ES-I3 (cell line): ENCODE results near the gene SYMPK.

Experiments
- H3K36me3 ChIP-seq: 2 replicates; pipeline ENCODE4 v1.6.1; 2013; ENCODE audit warnings: mild to moderate bottlenecking, low read length, control low read depth, moderate library complexity; ENCODE audit not compliant: insufficient read depth
- H3K4me1 ChIP-seq: 2 replicates; pipeline ENCODE4 v1.6.1; 2013; ENCODE audit warnings: mild to moderate bottlenecking, control low read depth, low read length; ENCODE audit not compliant: insufficient read depth
- H3K9ac ChIP-seq: 2 replicates; pipeline ENCODE4 v1.6.1; 2013; ENCODE audit warnings: low read depth, mild to moderate bottlenecking, low read length, moderate library complexity
- H3K9me3 ChIP-seq: 2 replicates; pipeline ENCODE4 v1.6.1; 2013; ENCODE audit warnings: mild to moderate bottlenecking, low read length, moderate library complexity; ENCODE audit not compliant: control insufficient read depth, insufficient read depth

SYMPK gene

DNA sequence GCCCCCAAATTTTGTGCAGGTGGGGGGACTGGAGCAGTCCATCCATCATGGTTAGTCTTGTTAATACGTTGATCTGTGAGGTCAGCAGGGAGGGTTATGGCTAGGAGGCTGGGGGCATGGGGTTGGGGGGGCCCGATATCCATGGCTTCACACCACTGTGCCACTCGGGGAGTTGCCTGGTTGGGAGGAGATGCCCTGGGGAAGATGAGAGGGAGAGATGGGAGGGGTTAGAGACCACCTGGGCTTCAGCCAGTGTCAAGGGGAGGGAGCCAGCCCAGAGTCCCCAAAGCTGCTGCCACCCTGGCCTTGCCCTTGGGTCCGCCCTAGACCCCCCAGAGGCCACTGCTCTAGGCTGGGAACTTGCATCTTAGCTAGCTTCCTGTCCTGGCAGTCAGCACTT lies 78.9 kb downstream of the SYMPK start:
- Histone ChIP-seq H3K9me3 (no peaks in the 10 kb centered on the region), H3K9ac (no peak overlapping the region), H3K36me3 (peaks cover 2% of the 10 kb centered on the region; the same call in 1 of the 2 replicates), H3K4me1 (peaks cover 27% of the 10 kb centered on the region)

DNA sequence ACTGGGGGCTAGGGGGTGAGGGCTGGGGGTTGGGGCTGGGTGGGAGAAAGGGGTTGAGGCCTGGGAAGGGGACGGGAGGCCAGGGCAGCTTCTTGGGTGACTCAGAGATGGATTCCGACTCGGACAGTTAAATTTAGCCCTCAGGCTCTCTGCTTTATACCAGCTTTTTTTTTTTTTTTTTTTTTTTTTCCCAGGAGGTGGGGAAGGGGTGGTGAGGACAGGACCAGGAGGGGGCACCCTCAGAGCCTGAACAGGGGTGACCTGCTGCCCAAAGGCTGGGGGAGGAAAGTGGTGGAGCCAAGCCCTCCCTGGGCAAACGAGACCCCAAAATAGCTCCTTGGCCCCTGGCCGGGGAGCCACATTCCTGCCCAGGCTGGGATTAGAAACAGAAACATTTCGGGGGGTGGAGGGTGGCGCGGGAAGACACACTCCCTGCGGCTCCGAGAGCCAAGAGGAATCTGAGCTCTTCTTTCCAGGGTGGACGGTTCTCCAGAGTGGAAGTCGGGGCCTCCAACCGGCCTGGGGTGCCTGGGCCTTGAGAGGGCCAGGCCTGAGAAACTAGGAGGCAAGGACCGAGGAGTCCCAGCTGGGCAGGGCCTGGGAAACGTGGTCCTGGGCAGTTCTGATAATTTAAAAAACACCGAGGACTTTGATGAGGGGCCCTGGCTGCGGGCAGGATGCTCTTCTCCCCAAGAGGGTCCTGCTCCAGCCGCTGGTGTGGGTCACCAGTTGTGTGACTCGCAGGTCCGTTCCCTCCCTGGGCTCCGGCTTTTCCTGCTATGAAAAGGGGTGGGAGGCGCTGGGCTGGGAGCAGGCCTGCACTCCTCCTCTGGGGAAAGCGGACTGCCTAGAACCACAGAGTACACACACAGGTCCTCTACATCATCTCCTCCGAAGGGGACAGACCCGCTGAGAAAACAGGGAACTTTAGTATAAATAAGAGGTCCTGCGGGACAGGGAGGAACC lies 79.8 kb downstream of the SYMPK start:
- Histone ChIP-seq H3K4me1 (peaks cover 30% of the 10 kb centered on the region), H3K9me3 (no peaks in the 10 kb centered on the region), H3K9ac (peak overlapping the region; percentile 7; the same call in 1 of the 2 replicates), H3K36me3 (no peaks in the 10 kb centered on the region)

DNA sequence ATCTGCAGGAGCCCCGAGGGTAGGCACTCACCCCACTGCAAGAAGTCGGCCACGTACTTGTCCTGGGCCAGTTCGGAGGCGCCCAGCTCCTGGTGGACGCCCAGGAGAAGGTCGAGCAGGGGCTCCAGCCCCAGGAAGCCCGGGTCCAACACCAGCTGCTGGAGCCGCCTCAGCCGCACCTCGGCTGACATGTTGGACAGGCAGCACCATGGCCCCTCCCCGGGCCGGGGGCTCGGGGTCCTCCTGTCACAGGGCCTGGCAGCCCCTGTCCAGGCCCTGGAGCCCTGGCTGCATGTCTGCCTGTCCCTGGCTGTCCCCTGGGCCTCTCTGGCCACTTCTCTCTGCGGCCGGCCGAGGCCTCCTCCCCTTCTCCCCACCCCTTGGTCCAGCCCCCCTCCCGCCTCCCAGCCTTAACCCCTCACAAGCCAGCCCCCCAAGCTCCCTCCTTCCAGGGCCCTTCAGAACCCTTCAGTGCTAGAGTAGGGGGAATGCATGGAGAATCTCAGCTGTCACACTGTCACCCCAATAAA lies 80.7 kb downstream of the SYMPK start, which contains the start of gene DMPK:
DMPK (minus strand) TSS at position 329 of the 530 bp plus-strand sequence; CDS start at position 191, 138 bp downstream.
- Histone ChIP-seq H3K36me3 (no peaks in the 10 kb centered on the region), H3K9ac (peak within 1 kb of the TSS; percentile 27; the same call in 1 of the 2 replicates), H3K9me3 (no peaks in the 10 kb centered on the region), H3K4me1 (peaks cover 30% of the 10 kb centered on the region)

DNA sequence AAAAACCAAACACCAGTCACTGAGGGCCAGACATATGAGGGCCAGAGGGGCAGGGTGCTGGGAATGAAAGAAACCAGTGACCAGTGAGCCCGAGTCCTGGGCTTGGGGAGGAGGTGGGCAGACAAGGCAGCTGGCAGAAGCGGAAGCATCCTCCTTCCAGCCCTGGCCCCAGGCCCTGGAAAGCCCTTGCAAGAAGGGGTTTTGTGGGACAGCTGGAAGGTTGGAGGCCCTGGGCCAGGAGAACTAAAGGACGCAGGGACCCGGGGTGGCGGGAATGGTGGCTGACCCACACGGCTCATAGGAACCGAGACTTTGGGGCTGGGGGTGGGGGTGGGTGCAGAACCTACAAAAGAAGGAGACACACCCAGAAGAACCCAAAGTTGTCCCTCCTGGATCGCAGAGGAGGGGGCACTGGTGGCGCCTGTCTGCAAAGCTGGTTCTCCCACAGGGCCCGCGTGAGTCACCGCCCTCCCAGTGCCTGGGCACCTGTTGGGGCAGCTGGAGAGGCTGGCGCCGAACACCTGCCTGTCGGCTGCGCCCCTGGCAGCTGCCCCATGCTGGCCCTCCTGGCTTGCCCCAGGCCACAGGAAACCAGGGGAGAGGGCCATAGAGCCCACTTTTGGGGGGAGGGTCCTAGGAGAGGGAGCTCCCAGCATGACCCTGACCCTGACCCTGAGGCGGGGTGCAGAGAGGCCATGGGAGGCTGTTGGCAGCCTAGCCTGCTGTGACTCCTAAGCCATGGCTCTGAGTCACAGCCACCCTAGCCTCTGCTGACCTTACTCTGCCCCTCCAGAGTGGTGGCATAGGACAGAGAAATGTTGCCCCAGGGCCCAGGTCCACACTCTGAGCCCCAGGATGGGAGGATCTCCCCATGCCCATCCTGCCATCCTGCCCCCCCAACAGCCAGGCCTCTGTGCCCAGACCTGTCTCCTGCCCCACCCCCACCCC lies 81.5 kb downstream of the SYMPK start:
- peak overlapping the region; percentile 27; the same call in 1 of the 2 replicates for H3K9ac ChIP-seq

DNA sequence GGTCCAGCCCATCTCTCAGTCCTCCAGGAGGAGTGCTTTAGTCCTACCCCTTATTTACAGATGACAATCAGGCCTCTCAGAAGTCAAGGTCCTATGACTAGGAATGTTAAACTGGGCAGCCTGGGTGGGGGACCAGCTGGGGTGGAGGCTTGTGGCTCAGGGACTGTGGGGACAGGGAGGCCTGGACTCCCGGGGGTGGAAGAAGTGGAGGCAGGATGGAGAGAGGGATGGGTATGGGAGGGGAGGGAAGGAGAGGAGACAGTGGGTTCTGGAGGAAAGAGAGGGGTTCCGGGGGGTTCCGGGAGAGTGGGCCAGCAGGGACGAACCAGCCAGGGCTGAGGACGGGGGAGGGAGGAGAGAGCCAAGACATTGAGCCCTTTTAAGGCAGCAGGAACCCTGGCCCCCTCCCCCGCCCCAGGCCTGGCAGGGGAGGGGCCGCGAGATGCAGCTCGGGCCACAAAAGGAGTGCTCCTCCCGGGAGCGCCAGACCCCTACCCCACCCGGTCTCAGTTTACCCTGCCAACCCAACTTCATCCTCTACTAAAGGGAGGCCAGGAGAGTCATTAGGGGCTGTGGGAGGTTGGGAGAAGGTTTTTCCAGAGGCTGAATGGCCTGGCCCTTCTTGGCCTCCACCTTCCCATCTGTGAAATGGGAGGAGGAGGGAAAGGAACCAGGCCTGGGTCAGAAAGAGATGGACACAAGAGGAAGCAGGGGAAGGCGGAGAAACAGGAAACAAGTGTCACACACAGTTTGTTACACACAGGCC lies 82.3 kb downstream of the SYMPK start:
- H3K36me3 ChIP-seq = no peaks in the 10 kb centered on the region; the same call in 1 of the 2 replicates
- peaks cover 30% of the 10 kb centered on the region for H3K4me1 ChIP-seq
- H3K9ac ChIP-seq = no peak overlapping the region; the same call in 1 of the 2 replicates
- no peaks in the 10 kb centered on the region for H3K9me3 ChIP-seq

More for the DNA sequence above, 81.5 kb downstream of the SYMPK start:
- H3K36me3 ChIP-seq = no peaks in the 10 kb centered on the region; the same call in 1 of the 2 replicates
- H3K4me1 ChIP-seq = peaks cover 30% of the 10 kb centered on the region
- H3K9me3 ChIP-seq = no peaks in the 10 kb centered on the region

DNA sequence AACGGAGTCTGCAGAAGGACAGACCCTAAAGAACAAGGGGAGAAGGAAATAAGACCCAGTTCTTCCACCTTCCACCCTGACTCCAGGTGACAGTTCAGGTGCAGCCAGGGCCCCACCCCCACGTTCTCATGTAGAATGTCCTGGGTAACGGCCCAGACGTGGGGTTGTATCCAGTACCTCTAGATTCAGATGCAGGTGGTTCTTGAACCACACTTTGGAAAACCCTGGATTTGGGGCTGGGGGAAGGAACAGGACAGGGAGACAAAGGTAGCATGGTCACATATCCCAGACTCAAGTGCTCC lies 82.8 kb downstream of the SYMPK start:
- H3K4me1 ChIP-seq = peaks cover 30% of the 10 kb centered on the region
- H3K9ac ChIP-seq = peak overlapping the region; percentile 44; the same call in 1 of the 2 replicates
- H3K9me3 ChIP-seq = no peaks in the 10 kb centered on the region
- no peaks in the 10 kb centered on the region; the same call in 1 of the 2 replicates for H3K36me3 ChIP-seq

DNA sequence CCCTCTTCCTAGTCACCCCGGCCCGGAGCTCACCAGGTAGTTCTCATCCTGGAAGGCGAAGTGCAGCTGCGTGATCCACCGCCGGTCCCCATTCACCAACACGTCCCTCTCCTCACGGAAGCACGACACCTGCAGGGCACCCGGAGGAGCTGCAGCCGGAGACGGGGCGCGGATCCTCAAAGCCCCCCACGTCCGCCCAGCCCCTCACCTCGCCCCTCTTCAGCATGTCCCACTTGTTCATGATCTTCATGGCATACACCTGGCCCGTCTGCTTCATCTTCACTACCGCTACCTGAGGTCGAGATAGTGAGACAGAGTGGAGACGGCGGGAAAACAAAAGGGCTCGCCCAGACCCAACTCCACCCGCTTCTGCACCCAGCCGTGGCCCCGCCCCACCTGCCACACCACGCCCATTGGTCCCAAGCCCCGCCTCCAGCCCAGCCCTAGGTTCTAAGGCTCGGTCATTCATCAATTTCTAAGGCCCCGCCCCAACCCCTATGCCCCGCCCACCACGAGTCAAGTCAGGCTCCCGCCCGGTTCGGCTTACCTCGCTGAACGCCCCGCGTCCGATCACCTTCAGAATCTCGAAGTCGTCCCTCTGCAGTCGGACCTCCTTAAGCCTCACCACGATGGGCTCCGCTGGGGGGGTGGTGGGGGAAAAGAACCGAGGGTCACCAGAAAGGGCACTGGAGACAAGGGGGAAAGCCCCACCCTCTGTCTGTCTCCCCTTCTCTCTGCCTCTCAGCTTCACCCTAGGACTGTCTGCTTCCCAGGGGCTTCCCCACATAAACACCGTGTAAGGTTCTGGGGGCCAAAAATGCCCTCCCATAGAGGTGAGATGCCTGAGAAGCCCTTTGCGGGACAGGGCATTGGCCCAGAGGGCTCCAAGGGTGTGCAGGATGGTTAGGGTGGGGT lies 83.5 kb downstream of the SYMPK start:
- Histone ChIP-seq H3K4me1 (peaks cover 28% of the 10 kb centered on the region), H3K9me3 (no peaks in the 10 kb centered on the region), H3K36me3 (no peaks in the 10 kb centered on the region; the same call in 1 of the 2 replicates), H3K9ac (peak overlapping the region; percentile 56)

DNA sequence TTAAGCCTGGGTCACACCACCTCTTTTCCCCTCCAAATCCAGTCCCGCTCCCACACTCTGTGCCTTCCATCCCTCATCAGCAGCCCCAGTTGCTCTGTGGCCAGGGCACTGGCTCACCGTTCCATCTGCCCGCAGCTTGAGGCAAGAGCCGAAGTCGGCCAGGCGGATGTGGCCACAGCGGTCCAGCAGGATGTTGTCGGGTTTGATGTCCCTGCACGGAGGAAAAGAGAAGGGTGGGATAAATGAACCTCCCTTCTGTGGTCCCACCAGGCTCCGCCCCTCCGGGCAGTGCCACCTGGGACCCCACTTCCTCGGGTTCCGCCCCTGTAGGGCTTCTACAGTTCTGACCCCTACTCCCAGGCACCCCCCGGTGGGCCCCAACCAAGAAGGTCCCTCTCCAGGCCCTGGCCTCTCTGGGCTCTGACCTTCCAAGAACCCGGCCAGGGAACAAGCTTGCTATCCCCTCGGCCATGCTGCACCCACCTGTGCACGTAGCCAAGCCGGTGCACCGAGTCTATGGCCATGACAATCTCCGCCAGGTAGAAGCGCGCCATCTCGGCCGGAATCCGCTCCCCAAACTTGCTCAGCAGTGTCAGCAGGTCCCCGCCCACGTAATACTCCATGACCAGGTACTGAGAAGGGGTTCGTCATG lies 84.8 kb downstream of the SYMPK start:
- Histone ChIP-seq H3K9me3 (no peaks in the 10 kb centered on the region), H3K36me3 (no peaks in the 10 kb centered on the region; the same call in 1 of the 2 replicates), H3K9ac (no peak overlapping the region), H3K4me1 (peaks cover 20% of the 10 kb centered on the region)

DNA sequence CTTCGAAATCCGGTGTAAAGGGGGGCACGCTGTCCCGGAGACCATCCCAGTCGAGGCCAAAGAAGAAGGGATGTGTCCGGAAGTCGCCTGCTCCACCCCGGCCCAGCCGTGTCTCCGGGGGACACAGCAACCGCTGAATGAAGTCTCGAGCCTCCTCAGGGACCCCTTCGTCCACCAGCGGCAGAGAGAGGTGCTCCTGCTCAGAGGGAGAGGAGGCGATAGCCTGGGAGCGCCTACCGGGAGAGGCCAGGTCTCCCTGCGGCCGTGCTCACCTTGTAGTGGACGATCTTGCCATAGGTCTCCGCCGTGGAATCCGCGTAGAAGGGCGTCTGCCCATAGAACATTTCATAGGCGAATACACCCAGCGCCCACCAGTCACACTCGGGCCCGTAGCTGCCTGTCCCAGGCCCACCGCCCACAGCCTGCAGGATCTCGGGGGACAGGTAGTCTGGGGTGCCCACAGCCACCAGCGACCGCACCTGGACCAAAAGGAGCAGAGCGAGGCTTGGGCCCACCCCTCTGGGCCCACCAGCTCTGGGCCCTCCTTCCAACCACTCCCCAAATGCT lies 85.5 kb downstream of the SYMPK start:
- no peaks in the 10 kb centered on the region; the same call in 1 of the 2 replicates for H3K36me3 ChIP-seq

DNA sequence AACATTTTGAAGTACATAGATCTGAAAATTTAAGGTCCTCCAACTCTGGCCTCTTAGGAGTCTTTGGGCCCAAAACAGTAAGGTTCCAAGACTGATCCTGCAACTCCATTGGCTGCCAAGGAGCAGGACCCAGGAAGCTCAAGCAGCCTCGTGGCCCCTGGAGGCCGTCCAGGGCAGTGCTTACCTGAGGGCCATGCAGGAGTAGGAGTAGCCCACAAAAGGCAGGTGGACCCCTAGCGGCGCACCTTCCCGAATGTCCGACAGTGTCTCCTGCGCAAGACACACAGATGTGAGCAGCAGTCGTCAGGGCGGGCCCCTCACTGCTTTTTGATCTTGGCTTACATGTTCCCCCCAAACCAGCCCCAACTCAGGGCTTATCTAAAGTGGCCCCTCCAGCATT lies 88.2 kb downstream of the SYMPK start:
- no peak overlapping the region for H3K9ac ChIP-seq
- no peaks in the 10 kb centered on the region; the same call in 1 of the 2 replicates for H3K36me3 ChIP-seq
- peaks cover 10% of the 10 kb centered on the region for H3K4me1 ChIP-seq
- H3K9me3 ChIP-seq = no peaks in the 10 kb centered on the region

More for the DNA sequence above, 85.5 kb downstream of the SYMPK start:
- H3K9me3 ChIP-seq = no peaks in the 10 kb centered on the region
- H3K9ac ChIP-seq = no peak overlapping the region
- peaks cover 15% of the 10 kb centered on the region for H3K4me1 ChIP-seq

DNA sequence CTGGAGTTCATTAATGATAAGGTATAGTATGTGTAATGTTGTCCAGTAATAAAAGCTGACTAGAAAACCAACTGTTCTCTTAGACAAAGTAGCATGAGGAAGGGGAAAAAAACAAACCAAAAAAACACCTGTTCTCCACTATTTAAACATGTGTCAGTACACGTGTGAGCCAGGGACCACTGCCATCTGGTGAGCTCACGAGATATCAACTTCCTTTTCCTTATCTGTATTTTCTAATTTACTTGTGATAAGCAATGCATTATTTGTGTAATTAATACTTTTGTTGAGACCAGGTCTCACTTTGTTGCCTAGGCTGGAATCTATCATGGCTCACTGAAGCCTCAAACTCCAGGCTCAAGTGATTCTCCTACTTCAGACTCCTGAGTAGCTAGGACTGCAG lies 89.6 kb downstream of the SYMPK start:
- peaks cover 6% of the 10 kb centered on the region for H3K4me1 ChIP-seq
- no peak overlapping the region for H3K9ac ChIP-seq
- H3K9me3 ChIP-seq = no peaks in the 10 kb centered on the region
- no peaks in the 10 kb centered on the region; the same call in 1 of the 2 replicates for H3K36me3 ChIP-seq

DNA sequence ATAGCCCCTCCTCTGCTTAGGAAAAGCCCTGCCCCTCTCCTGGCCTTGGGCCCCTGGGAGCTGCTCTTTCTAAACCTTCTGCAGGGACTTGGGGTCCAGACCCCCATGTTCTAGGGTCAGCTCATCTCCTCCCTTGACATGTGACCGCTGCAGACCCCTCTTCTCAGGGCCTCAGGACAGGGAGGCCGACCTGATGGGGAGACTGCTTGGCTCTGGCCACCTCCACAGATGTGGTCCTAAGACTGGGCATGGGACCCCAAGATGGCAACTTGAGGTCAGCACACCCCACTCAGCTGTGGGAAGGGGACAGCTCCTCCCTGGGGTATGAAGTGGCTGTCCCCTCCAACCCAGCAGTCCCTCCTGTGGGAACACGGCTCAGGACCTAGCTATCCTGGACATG lies 90.0 kb downstream of the SYMPK start:
- Histone ChIP-seq H3K9ac (no peak overlapping the region), H3K9me3 (no peaks in the 10 kb centered on the region), H3K4me1 (peaks cover 6% of the 10 kb centered on the region), H3K36me3 (no peaks in the 10 kb centered on the region; the same call in 1 of the 2 replicates)
